Smooth muscle cell (in vitro differentiated cells): ENCODE measurements around the gene TMEM63A. TPM values are rescaled to one million over a fixed set of nuclear protein-coding genes. Genes with fewer than 3 reads are reported as not detected.

Source experiments
- DNase-seq: peaks from one replicate; lab custom pipeline; 2025; ENCODE audit not compliant: unreplicated experiment; lab: John Stamatoyannopoulos, UW
- H2AFZ ChIP-seq: fragments of 200-600 bp; sonication (generic); 2 replicates; pipeline ENCODE4 v1.6.0; 2016; ENCODE audit warnings: antibody characterized with exemption, low read depth, mild to moderate bottlenecking
- H3F3A ChIP-seq: fragments of 200-600 bp; sonication (generic); 2 replicates; pipeline ENCODE4 v1.6.0; 2017; ENCODE audit warnings: antibody characterized with exemption, low read depth
- H3K27ac ChIP-seq: fragments of 200-600 bp; sonication (generic); 2 replicates; pipeline ENCODE4 v1.5.1; 2016; ENCODE audit warnings: low read depth, mild to moderate bottlenecking
- H3K27me3 ChIP-seq: fragments of 200-600 bp; sonication (generic); 2 replicates; pipeline ENCODE4 v1.6.1; 2016; ENCODE audit warnings: low read depth, mild to moderate bottlenecking
- H3K36me3 ChIP-seq: fragments of 200-600 bp; sonication (generic); 2 replicates; pipeline ENCODE4 v1.5.1; 2016; ENCODE audit warnings: low read depth
- H3K4me1 ChIP-seq: fragments of 200-600 bp; sonication (generic); 2 replicates; pipeline ENCODE4 v1.5.1; 2016; ENCODE audit warnings: low read depth
- H3K4me2 ChIP-seq: fragments of 200-600 bp; sonication (generic); 2 replicates; pipeline ENCODE4 v1.6.0; 2016; ENCODE audit warnings: mild to moderate bottlenecking
- H3K4me3 ChIP-seq: fragments of 200-600 bp; sonication (generic); 2 replicates; pipeline ENCODE4 v1.5.1; 2016; ENCODE audit warnings: mild to moderate bottlenecking
- H3K79me2 ChIP-seq: fragments of 200-600 bp; sonication (generic); 2 replicates; pipeline ENCODE4 v1.6.0; 2016; ENCODE audit warnings: low read depth, mild to moderate bottlenecking
- H3K9ac ChIP-seq: fragments of 200-600 bp; sonication (generic); 2 replicates; pipeline ENCODE4 v1.6.0; 2016; ENCODE audit warnings: low read depth
- H3K9me3 ChIP-seq: fragments of 200-600 bp; sonication (generic); replicated peaks from 2 replicates; pipeline ENCODE4 v1.5.1; 2016; ENCODE audit warnings: low read depth
- H4K20me1 ChIP-seq: fragments of 200-600 bp; sonication (generic); 2 replicates; pipeline ENCODE4 v1.6.0; 2016; ENCODE audit warnings: low read depth
- WGBS: methylation state at CpG from one replicate; pipeline ENCODE4 v1.1.7; 2016; ENCODE audit warnings: low lambda C conversion rate; 5-methylcytosine and 5-hydroxymethylcytosine counted together
- polyA plus RNA-seq: library from polyadenylated mRNA; unstranded; fragments of >200 nt; fragmentation: Nextera tagmentation; extraction: Ambion mirVana; gene quantifications from 2 replicates; pipeline ENCODE4 v1.2.1, GENCODE V29; 2016
- total RNA-seq: library from RNA; depleted of rRNA; stranded (reverse); fragments of >200 nt; gene quantifications from 2 replicates; pipeline ENCODE4 v1.2.3, GENCODE V29; 2014
- TF ChIP-seq, protein P1 (sequence below): fragments of 200-600 bp; sonication (generic); IDR thresholded peaks from 2 replicates; pipeline ENCODE4 v1.5.1; 2017; ENCODE audit warnings: borderline replicate concordance, mild to moderate bottlenecking, antibody characterized with exemption; ENCODE audit not compliant: insufficient read depth, poor library complexity, severe bottlenecking

TMEM63A gene
- total and polyA plus RNA-seq, 2 experiments from 2014 or later, result 10.9 to 12.0 TPM

DNA sequence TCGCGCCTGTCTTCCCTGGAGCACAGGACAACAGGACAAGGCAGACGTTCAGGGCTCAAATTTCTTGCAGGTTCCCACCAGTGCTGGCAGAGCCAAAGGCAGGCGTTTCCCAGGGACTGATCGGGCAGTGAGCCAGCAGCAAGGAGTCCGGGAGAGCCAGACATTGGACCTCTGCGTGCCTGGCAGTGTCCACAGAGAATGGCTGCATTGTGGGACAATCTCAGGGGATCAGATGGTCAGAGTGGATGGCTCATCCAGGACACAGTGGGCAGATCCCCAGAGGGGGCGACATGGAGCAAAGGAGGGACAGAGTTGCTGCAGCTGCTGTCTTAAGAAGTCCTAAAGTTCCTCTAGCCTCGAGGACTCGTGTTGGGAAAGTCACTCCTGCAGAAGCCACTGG is 4.6 kb downstream of the TMEM63A start:
- peak; percentile 7 for DNase-seq
- H3K4me2 ChIP-seq, result no peak overlapping the region
- peaks cover 3% of the 10 kb centered on the region for H3K79me2 ChIP-seq
- no peak overlapping the region for H3K9ac ChIP-seq
- TF ChIP-seq, protein P1, sequence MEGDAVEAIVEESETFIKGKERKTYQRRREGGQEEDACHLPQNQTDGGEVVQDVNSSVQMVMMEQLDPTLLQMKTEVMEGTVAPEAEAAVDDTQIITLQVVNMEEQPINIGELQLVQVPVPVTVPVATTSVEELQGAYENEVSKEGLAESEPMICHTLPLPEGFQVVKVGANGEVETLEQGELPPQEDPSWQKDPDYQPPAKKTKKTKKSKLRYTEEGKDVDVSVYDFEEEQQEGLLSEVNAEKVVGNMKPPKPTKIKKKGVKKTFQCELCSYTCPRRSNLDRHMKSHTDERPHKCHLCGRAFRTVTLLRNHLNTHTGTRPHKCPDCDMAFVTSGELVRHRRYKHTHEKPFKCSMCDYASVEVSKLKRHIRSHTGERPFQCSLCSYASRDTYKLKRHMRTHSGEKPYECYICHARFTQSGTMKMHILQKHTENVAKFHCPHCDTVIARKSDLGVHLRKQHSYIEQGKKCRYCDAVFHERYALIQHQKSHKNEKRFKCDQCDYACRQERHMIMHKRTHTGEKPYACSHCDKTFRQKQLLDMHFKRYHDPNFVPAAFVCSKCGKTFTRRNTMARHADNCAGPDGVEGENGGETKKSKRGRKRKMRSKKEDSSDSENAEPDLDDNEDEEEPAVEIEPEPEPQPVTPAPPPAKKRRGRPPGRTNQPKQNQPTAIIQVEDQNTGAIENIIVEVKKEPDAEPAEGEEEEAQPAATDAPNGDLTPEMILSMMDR, result peak; percentile 35
- no peak overlapping the region for H3K4me3 ChIP-seq
- H3K27ac ChIP-seq, result no peak overlapping the region
- H2AFZ ChIP-seq, result no peak overlapping the region
- H3K4me1 ChIP-seq, result no peaks in the 10 kb centered on the region
- no peaks in the 10 kb centered on the region for H3K36me3 ChIP-seq
- no peaks in the 10 kb centered on the region for H3K9me3 ChIP-seq
- WGBS, result 66% methylated on average over 10 of the region's 10 CpGs
- H4K20me1 ChIP-seq, result peaks cover 53% of the 10 kb centered on the region
- no peaks in the 10 kb centered on the region for H3K27me3 ChIP-seq
- no peaks in the 10 kb centered on the region for H3F3A ChIP-seq

DNA sequence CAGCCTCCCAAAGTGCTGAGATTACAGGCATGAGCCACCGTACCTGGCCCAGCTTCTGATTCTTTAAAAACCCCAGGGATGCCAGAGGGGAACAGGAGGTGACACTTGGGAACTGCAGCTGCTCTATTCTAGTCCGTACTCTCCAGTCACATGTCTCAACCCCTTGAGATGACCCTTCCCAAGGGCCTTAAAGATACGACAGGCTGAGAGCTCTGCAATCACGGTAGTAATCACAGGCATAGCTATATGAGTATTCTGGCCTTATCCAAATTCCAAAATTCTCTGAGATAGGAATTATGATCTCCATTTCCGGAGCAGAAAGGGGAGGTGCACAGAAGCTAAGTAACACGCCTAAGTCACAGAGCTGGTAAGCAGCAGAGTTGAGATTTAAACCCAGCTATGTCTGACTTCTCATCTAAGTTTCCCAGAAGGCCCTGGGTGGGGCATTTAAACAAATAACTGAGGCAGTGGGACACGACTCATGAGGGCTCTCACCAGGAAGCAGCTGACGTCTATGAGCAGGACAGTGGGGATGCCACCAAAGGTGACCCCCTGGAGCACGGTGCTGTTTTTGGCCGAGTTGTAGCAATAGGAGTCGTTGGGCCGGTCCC is 5.2 kb downstream of the TMEM63A start:
- Histone ChIP-seq H3K79me2 (peaks cover 3% of the 10 kb centered on the region), H3K4me3 (no peak overlapping the region), H3K4me2 (no peak overlapping the region), H3K4me1 (no peaks in the 10 kb centered on the region), H3F3A (no peaks in the 10 kb centered on the region), H3K27ac (no peak overlapping the region), H2AFZ (no peak overlapping the region), H3K36me3 (no peaks in the 10 kb centered on the region), H3K9ac (no peak overlapping the region), H4K20me1 (peaks cover 53% of the 10 kb centered on the region), H3K27me3 (no peaks in the 10 kb centered on the region), H3K9me3 (no peaks in the 10 kb centered on the region)
- 92% methylated on average over 12 of the region's 12 CpGs for WGBS
- DNase-seq, result no peak
- TF ChIP-seq, protein P1, result no peak

DNA sequence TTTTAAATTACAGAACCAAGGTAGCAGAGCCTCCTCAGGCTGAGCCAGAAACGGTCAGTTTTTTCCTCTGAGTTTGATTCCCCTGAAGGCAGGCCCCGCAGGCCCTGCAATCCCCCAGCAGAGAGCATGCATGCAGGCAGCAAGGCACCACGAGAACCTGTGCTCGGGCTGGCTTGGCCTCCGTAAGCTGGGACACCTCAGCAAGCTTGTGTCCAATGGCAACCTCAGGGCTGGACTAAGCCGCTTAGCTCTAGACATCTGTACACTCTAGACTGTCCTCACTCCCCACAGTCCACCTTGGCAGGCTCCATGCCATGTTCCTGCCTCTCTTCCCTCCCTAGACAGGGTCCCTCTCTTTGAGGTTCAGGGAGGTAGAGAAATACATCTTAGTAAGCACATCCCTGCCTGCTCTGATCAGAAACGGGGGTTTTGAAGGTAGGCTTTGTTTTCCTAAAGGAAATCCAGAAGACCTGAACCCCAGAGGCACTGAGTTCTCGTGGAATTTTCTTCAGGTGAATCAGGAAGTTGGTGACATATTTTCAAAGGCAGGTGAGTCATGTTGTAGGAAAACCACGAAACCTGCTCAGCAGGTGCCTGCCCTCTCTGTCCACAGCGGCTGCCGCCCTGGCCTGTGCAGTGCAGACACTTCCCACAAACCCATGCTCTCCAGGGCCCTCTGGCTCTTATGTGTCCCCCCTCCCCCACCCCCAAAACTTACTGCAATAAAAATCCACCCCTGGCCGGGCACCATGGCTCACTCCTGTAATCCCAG is 7.0 kb downstream of the TMEM63A start:
- Histone ChIP-seq H4K20me1 (peaks cover 47% of the 10 kb centered on the region), H3K36me3 (no peaks in the 10 kb centered on the region), H3K27me3 (no peaks in the 10 kb centered on the region), H3K4me3 (no peak overlapping the region), H3K9ac (peak overlapping the region; percentile 21), H3K4me2 (no peak overlapping the region), H3K4me1 (no peaks in the 10 kb centered on the region), H3K79me2 (peaks cover 1% of the 10 kb centered on the region), H3F3A (no peaks in the 10 kb centered on the region), H3K9me3 (no peaks in the 10 kb centered on the region), H3K27ac (peak overlapping the region; percentile 79), H2AFZ (no peak overlapping the region)
- no peak for DNase-seq
- TF ChIP-seq, protein P1, result no peak
- 77% methylated on average over 11 of the region's 12 CpGs for WGBS
